HL-60 (cell line): ENCODE data around the gene RUFY4.

Source experiments
- DNase-seq, 2 experiments: peaks; one replicate each; pipeline ENCODE4 v3.0.0-alpha.2; 2010 to 2020; ENCODE audit warnings: low read depth in 1 of 2, low spot score in 1 of 2
- H3K27ac ChIP-seq: fragments of 250-450 bp; sonication (Bioruptor Pico); replicated peaks from 2 replicates; pipeline ENCODE4 v1.5.1; 2020; ENCODE audit warnings: mild to moderate bottlenecking, moderate library complexity
- H3K27me3 ChIP-seq: fragments of 250-450 bp; sonication (Bioruptor Pico); 2 replicates; pipeline ENCODE4 v1.5.1; 2021; ENCODE audit warnings: mild to moderate bottlenecking, moderate library complexity; ENCODE audit not compliant: insufficient read depth, poor library complexity, severe bottlenecking
- H3K4me3 ChIP-seq: replicated peaks from 2 replicates; pipeline ENCODE4 v1.5.1; 2011; ENCODE audit warnings: mild to moderate bottlenecking, control low read depth, low read length; ENCODE audit not compliant: insufficient read depth
- CTCF ChIP-seq: IDR thresholded peaks from one replicate; pipeline ENCODE4 v1.5.1; 2011; ENCODE audit warnings: low read length, control low read depth, inconsistent platforms; ENCODE audit not compliant: insufficient read depth
- GABPA ChIP-seq: IDR thresholded peaks from 2 replicates; pipeline ENCODE4 v1.6.1; 2012; ENCODE audit warnings: low read depth
- POLR2AphosphoS5 ChIP-seq: IDR thresholded peaks from 2 replicates; pipeline ENCODE4 v1.6.1; 2012; ENCODE audit warnings: low read depth
- REST ChIP-seq: IDR thresholded peaks from 2 replicates; pipeline ENCODE4 v1.6.1; 2012; ENCODE audit warnings: low read depth; ENCODE audit not compliant: insufficient replicate concordance
- SPI1 ChIP-seq: IDR thresholded peaks from 2 replicates; pipeline ENCODE4 v1.6.1; 2012; ENCODE audit warnings: low read depth, mild to moderate bottlenecking, borderline replicate concordance

RUFY4 gene

GRCh38 chr2:218031261-218031660 lies 37.8 kb upstream of the RUFY4 start:
- TF ChIP-seq REST (no peak), GABPA (no peak), CTCF (no peak), SPI1 (no peak), POLR2AphosphoS5 (no peak)
- H3K27me3 ChIP-seq, result peaks cover 4% of the 10 kb centered on the region
- no peak overlapping the region for H3K4me3 ChIP-seq
- no peak for DNase-seq
- H3K27ac ChIP-seq, result no peak overlapping the region

- Histone ChIP-seq H3K4me3 (no peak overlapping the region), H3K27me3 (peaks cover 4% of the 10 kb centered on the region), H3K27ac (no peak overlapping the region)
- TF ChIP-seq REST (no peak), GABPA (no peak), CTCF (no peak), SPI1 (no peak), POLR2AphosphoS5 (no peak)
- no peak for DNase-seq
These were observed 37.2 kb upstream of the RUFY4 start for GRCh38 chr2:218031771-218032257.

GRCh38 chr2:218032336-218033171 lies 36.5 kb upstream of the RUFY4 start:
- Histone ChIP-seq H3K27ac (no peak overlapping the region), H3K4me3 (peak overlapping the region; percentile 52), H3K27me3 (peaks cover 4% of the 10 kb centered on the region)
- no peak for DNase-seq
- no peak for TF ChIP-seq CTCF
- no peak for TF ChIP-seq GABPA
- no peak for TF ChIP-seq SPI1
- no peak for TF ChIP-seq REST
- TF ChIP-seq POLR2AphosphoS5, result no peak
